HG03469 (cell line): Measurements from ENCODE around the gene MBD3L2B.
A peak's percentile ranks its signal among the peaks of the same experiment; 100 is the strongest.
"Not testable (repeated sequence)": the region's sequence is repeated elsewhere in the genome, so short reads cannot be mapped to it uniquely, and the experiment has no call there.

Experiments
- ATAC-seq: cut with Tn5 transposase; IDR thresholded peaks from one replicate; pipeline ENCODE4 v1.9.1; 2021; ENCODE audit warnings: mild to moderate bottlenecking, moderate library complexity, moderate number of reproducible peaks; ENCODE audit not compliant: unreplicated experiment

The MBD3L2B gene

GRCh38 chr19:7021331-7021730 lies at the start of gene MBD3L2B:
TSS of gene MBD3L2B (minus strand) at chr19:7021431. CDS start at chr19:7021397, 34 bp downstream.
- ATAC-seq, result not testable (repeated sequence)

- ATAC-seq, result no peak
These were observed 48.6 kb upstream of the MBD3L2B start for GRCh38 chr19:7069904-7070226.

- ATAC-seq, result peak; percentile 55
These were observed 48.0 kb upstream of the MBD3L2B start, which contains the start of gene ZNF557 for GRCh38 chr19:7069042-7069903. TSS of gene ZNF557 (plus strand) at chr19:7069703. CDS start at chr19:7075075, 5,372 bp downstream.

DNA sequence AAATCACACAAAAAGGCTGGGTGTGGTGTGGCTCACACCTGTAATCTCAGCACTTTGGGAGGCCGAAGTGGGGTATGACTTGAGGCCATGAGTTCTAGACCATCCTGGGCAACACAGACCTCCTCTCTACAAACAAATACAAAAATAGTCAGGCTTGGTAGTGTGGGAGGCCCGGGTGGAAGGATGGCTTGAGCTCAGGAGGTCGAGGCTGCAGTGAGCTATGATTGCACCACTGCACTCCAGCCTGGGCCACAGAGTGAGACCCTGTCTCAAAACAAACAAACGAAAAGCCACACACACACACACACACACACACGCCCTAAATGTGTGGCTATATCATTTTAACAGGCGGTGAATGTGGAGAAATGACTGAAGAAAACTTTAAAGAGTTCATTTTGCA lies 47.4 kb upstream of the MBD3L2B start:
- ATAC-seq, result no peak

GRCh38 chr19:7067716-7068115 lies 46.5 kb upstream of the MBD3L2B start:
- ATAC-seq, result no peak

- not testable (repeated sequence) for ATAC-seq
These were observed 45.9 kb upstream of the MBD3L2B start for GRCh38 chr19:7067122-7067521.

GRCh38 chr19:7063764-7064418 lies 42.7 kb upstream of the MBD3L2B start:
- no peak for ATAC-seq

GRCh38 chr19:7063339-7063738 lies 42.1 kb upstream of the MBD3L2B start:
- no peak for ATAC-seq

DNA sequence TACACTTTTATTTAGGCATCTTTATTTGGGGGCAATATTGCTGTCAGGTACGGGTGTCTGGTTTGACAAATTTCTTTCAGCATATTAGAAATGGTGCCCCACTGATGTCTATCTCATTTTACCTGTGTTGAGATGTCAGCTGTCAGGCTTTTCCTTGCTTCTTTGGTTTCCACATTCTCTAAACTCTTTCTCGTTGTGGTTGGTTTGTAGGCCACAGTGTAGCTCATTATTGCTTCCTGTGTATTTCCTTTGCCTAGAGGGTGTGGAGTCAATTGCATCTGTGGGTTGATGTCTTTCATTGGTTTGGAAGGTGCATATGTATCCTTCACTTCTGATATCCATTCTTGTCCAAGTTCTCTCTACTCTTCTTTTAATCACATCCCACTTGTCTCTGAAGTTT lies 38.7 kb upstream of the MBD3L2B start:
- ATAC-seq, result not testable (repeated sequence)

GRCh38 chr19:7058576-7058975 lies 37.3 kb upstream of the MBD3L2B start, which contains the start of gene MBD3L3:
TSS of gene MBD3L3 (minus strand) at chr19:7058676. CDS start at chr19:7058605, 71 bp downstream.
- ATAC-seq, result not testable (repeated sequence)

GRCh38 chr19:7056371-7056770 lies 35.1 kb upstream of the MBD3L2B start:
- ATAC-seq, result not testable (repeated sequence)

GRCh38 chr19:7055679-7056078 lies 34.4 kb upstream of the MBD3L2B start:
- ATAC-seq, result not testable (repeated sequence)

DNA sequence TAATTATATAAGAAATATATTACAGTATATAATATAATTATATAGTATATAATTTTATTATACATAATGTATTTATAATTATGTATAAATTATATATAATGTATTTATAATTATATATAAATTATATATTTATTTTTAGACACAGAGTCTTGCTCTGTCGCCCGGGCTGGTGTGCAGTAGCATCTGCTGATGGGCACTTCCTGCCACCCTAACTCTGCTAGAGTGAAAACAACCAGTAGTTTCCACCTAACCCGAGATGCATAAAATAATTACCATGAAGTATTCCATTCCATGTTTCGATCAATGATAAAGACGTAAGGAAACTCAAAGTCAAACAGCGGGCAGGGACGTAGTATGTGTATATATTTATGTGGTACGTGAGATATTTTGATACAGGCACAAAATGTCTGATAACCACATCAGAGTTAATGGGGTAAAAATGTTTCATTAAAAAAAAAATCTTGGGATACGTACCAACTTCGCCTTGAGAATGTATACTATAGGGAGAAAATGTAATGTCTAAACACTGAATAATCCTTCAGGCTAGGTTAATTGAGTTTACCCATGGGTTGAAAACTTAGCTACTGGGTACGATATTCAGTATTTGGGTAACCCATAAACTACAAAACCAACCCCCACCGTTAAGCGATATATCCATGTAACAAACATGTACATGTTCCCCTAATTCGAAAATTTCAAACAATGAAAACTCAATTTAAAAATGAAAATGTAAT lies 33.6 kb upstream of the MBD3L2B start:
- ATAC-seq, result not testable (repeated sequence)

DNA sequence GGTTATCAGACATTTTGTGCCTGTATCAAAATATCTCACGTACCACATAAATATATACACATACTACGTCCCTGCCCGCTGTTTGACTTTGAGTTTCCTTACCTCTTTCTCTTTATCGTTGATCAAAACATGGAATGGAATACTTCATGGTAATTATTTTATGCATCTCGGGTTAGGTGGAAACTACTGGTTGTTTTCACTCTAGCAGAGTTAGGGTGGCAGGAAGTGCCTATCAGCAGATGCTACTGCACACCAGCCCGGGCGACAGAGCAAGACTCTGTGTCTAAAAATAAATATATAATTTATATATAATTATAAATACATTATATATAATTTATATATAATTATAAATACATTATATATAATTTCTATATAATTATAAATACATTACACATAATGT lies 31.7 kb upstream of the MBD3L2B start:
- not testable (repeated sequence) for ATAC-seq

DNA sequence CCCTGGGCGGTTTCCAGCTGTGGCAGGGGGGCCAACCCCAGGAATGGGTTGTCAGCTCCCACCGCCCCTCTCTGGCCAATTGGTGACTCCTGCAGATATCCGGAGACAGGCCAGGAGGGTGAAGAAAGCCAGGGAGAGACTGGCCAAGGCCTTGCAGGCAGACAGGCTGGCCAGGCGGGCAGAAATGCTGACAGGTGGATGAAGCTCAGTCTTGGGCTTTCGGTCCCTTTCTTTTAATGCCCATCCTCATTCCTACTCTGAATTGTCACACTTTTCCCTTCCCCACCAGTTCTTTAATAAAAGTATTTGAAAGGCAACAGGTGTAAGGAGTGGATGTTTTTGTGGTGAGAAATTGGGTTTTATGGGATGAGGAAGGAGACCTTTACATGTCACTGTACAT lies 30.2 kb upstream of the MBD3L2B start:
- not testable (repeated sequence) for ATAC-seq

GRCh38 chr19:7049021-7049420 lies 27.8 kb upstream of the MBD3L2B start, which contains the start of gene MBD3L2:
TSS of gene MBD3L2 (plus strand) at chr19:7049321. CDS start at chr19:7049374, 53 bp downstream.
- not testable (repeated sequence) for ATAC-seq

GRCh38 chr19:7041563-7041962 lies 20.3 kb upstream of the MBD3L2B start:
- ATAC-seq, result not testable (repeated sequence)

- not testable (repeated sequence) for ATAC-seq
These were observed 18.8 kb upstream of the MBD3L2B start, which contains the start of gene MBD3L4 for GRCh38 chr19:7040079-7040478. TSS of gene MBD3L4 (minus strand) at chr19:7040179. CDS start at chr19:7040144, 35 bp downstream.

GRCh38 chr19:7030278-7030677 lies 9.0 kb upstream of the MBD3L2B start, which contains the start of gene MBD3L5:
TSS of gene MBD3L5 (plus strand) at chr19:7030578. CDS start at chr19:7030612, 34 bp downstream.
- not testable (repeated sequence) for ATAC-seq

- not testable (repeated sequence) for ATAC-seq
These were observed 7.6 kb upstream of the MBD3L2B start for GRCh38 chr19:7028790-7029189.

- ATAC-seq, result no peak
These were observed 2.4 kb downstream of the MBD3L2B start for GRCh38 chr19:7018828-7019227.
